Ramos (cell line): ENCODE measurements around the gene LEFTY1.
"Not testable (repeated sequence)": the region's sequence is repeated elsewhere in the genome, so short reads cannot be mapped to it uniquely, and the experiment has no call there.

Experiments
- in situ Hi-C: fragments of 300-500 bp; cut with MboI; formaldehyde crosslinking; loops from one replicate; pipeline ENCODE4 v1.14.3; 2022; ENCODE audit warnings: low sequenced_read_pairs; ENCODE audit not compliant: unreplicated experiment

The LEFTY1 gene

DNA sequence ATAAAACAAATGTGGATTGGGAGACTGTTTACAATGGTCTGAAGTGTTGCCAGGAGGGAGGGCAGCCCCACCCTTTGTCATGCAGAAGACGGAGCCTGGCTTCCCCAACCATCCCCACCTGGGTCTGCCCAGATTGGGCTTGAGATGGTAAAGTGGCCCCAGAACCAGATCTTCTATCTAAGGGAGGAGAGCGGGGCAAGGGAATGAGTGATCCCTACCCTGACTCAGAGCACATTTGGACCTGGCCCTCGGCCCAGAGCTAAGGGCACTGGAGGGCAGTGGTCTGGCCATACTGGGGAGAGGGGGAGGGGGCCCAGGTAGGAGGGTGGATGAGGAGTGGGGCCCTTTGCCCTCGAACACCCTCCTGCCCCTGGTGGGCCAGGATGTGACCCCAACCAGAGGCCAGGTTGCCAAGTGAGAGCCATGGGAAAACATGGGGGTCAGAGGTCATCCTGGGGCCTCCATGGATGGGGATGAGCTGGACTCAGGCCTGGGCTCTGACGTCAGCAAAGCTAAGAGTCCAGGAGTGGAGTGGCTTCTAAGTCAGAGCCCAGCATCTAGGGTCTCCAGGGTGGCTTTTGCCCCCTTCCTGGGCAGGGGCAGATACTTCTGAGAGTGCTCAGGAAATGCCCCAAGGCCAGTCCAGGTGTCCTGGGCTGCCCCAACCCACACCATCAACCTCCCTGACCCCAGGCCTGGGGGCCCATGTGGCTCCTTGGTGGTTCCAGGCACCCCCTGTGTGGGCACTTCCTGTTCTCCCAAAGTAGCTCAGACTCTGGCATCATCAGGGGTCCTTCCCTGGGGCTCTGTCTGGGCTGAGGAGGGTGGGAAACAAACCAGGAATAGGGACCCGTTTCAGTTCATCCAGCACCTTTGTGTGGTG is 1.6 kb upstream of the LEFTY1 start:
- in situ Hi-C loops, result no loop called here

- in situ Hi-C loops, result no loop called here
These were observed 797 bp upstream of the LEFTY1 start for GRCh38 chr1:225889743-225890142.

DNA sequence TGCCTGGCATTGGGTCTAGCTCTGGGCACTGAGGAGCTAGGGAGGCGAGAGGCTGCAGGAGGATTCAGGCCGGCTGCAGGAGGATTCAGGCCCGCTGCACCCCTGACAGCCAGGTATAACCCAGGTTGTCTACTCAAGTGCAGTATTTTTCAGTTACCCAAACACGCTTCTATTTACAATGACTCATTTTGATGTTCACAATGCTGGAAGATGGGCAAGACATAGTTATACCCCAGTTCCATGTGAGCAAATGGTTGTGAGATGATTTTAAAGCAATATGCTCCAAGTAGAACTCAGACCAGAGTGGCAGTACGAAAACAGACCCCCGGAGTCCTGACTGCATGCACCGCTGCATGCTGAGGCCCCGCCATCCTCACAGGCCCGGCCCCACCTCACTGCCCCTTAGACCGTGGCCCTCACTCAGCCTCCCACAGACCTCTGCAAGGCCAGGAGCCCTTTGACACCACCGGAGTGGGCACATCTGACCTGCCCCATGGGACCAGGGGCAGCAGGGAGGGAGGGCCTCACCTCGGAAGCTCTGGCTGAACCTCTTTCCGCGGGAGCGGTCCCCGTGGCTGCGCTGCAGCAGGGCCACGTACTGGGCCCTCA is 553 bp downstream of the LEFTY1 start:
- in situ Hi-C loops, result no loop called here

- in situ Hi-C loops, result not testable (repeated sequence)
These were observed 1.2 kb downstream of the LEFTY1 start for GRCh38 chr1:225887554-225888288.

GRCh38 chr1:225887030-225887314 is 2.0 kb downstream of the LEFTY1 start:
- in situ Hi-C loops, result no loop called here

GRCh38 chr1:225886159-225887029 is 2.6 kb downstream of the LEFTY1 start:
- in situ Hi-C loops, result no loop called here

DNA sequence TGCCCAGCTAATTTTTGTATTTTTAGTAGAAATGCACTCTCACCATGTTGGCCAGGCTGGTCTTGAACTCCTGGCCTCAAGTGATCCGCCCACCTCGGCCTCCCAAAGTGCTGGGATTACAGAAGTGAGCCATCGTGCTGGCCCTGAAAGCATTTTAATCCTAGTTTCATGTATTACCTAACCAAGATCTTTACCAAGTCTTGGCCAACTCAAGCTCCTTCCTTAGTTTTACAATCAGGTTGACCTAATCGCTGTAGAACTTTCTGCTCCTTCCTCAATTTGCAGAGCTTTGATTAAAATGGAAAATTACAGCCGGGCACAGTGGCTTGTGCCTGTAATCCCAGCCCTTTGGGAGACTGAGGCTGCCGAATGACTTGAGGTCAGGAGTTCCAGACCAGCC is 3.6 kb downstream of the LEFTY1 start:
- in situ Hi-C loops, result no loop called here

- in situ Hi-C loops, result no loop called here
These were observed 5.2 kb downstream of the LEFTY1 start for GRCh38 chr1:225883616-225884265.

DNA sequence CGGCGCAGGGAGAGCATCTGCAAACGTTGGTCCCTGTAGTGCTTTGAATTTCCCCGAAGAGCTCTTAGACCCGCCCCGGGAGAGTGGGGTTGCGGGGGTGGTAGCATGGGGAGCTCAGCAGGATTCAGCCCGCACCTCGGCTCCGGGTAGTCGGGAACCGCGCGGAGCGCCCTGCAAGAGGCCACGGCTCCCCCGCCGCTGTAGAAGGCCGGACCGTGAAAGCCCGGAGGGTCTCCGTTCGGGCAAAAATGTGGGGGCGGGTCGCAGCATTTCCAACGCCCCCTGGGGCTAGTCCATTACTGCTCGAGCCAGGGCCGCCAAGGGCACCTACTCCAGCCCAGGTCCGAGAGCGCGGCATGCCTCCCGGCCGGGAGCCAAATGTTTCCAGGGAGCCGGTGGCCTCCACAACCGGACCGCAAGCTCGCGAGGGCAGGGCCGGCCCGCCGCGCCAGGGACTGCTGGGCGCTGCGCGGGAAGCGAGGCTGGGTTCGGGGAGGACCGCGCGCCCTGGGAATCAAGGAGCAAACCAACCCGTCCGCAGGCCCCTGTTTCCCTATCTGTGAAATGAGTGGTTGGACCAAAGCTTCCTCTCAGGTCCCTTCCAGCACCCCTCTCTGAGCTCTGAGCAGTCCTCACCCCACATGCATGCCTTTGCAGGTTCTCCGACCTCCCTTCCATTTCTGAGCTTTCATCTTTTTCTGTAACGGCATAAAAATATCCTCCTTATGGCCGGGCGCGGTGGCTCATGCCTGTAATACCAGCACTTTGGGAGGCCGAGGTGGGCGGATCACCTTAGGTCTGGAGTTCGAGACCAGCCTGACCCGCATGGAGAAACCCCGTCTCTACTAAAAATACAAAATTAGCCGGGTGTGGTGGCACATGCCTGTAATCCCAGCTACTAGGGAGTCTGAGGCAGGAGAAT is 6.0 kb downstream of the LEFTY1 start:
- in situ Hi-C loops, result no loop called here

GRCh38 chr1:225881959-225882693 is 6.8 kb downstream of the LEFTY1 start, which contains the start of gene TMEM63A:
Gene TMEM63A, minus strand, starts transcription at chr1:225882380. Its CDS starts 4,800 bp downstream, at chr1:225877580.
- in situ Hi-C loops, result no loop called here

DNA sequence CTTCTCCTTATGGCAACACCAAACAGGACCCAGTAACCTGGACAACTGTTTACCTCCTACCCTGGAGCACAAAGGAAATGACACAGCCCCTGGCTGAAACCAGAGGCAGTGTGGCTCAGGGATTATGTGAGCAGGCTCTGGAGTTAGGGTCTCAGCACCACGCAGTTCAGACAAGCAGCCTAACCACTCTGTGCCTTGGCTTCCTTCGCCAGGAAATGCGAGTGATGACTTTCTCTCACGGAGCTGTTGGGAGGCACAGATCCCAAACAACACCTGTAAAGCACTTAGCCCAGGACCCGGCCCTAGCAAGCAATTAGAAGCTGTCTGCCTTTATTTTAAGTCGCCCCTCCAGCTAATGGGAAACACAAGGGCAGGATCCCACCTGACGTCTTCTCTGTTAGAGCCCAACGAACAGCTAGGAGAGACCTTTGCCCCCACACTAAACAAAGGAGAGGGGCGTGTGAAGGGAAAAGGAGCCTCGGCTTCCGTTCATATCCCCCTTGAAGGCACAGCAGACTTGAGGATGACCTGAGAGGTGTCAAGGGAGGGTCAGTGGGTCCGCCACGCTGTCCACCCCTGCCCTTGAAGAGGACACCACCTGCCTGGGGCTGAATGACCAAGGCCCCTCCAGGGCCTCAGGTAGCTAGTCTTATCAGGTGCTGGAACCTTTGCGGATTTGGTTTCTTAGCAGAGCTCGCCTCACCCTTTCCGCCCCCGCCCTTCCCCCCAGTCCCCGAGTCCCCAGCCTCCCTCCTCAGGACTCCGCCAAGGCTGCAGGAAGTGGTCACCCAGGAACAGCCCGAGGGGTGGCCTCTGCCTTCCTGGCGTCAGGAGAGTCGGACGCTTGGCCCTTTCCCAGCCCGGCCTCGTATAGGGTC is 7.6 kb downstream of the LEFTY1 start:
- in situ Hi-C loops, result no loop called here

GRCh38 chr1:225880636-225881035 is 8.3 kb downstream of the LEFTY1 start:
- in situ Hi-C loops, result no loop called here

DNA sequence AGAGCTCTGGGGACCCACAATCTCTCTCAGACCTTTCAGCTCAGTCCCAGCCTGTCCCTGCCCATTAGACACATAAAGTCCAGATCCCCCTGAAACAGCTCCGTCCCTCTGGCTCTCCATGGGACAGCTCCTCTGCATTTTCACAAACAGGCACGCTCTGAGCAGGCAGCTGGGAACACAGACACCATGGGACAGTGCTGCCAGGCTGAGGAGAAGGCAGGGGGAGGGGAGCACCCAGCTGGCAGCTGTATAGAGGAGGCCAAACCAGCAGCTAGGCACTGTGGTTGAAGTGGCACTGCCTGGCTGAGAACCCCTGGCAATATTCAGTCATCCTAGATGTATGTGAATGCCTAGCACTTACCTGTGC is 8.7 kb downstream of the LEFTY1 start:
- in situ Hi-C loops, result no loop called here

DNA sequence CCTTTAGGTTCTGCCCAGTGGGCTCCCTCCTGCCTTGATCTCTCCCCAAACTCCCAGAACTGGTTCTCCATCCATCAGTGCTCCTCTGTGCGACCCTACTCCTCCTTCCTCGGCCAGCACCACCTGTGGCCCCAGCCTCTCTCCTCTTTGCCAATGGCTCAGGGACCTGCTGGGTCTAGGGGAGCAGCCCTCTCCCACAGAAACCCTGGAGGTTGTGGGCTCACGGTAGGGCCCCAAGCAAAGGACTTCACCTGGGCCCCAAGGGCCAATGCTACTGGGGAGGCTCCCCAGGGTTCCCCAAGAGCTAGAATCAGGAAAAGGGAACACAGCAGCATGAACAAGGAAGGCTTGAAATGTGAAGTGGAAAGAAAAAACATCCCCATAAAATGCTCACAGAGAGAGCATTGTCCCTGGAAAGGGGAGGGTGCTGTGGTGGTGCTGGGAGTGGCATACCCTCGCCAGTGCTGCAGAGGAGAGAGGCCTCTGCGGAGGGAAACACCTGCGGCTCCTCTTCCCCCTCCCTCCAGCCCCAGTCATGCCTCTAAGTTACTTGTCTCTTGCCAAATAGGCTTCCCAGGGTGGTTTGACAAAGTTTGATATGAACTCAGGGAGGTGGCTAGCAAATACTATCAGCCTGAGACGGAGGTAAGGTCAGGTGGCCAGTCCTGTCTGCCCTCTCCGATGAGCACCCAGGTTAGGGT is 9.3 kb downstream of the LEFTY1 start:
- in situ Hi-C loops, result no loop called here

DNA sequence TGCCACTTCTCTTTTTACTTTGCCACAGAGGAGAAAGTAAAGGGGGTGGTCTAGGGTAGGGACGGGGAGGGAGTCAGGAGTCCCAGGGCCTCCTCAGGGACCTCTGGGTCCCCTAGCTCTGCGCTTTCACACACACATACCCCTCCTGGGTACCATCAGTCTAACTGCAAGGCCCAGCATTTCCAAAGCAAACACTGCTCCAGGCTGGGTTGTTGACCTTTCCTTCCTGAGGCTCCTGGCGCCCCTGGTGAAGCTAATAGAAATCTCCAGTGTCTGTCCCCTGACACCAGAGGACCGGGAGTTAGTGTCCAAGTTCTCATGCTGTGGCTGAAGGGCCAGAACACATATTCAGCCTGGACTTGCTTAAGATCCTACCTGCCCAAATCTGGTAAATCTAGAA is 10.7 kb downstream of the LEFTY1 start:
- in situ Hi-C loops, result no loop called here

GRCh38 chr1:225877580-225877979 is 11.4 kb downstream of the LEFTY1 start:
- in situ Hi-C loops, result no loop called here
